DOHH2 (cell line): ENCODE measurements around the gene PCDHGA4.

Experiments
- EZH2phosphoT487 ChIP-seq: fragments of 200-600 bp; sonication (generic); IDR thresholded peaks from 2 replicates; pipeline ENCODE4 v1.6.1; 2017; ENCODE audit warnings: borderline replicate concordance, mild to moderate bottlenecking, antibody characterized with exemption, low read length, moderate library complexity, mixed read lengths
- TF ChIP-seq, protein P1 (sequence below): fragments of 200-600 bp; sonication (generic); IDR thresholded peaks from one replicate; pipeline ENCODE4 v1.5.1; 2014; ENCODE audit warnings: antibody characterized with exemption, mild to moderate bottlenecking, low read depth, low read length; ENCODE audit not compliant: poor library complexity, severe bottlenecking

DNA sequence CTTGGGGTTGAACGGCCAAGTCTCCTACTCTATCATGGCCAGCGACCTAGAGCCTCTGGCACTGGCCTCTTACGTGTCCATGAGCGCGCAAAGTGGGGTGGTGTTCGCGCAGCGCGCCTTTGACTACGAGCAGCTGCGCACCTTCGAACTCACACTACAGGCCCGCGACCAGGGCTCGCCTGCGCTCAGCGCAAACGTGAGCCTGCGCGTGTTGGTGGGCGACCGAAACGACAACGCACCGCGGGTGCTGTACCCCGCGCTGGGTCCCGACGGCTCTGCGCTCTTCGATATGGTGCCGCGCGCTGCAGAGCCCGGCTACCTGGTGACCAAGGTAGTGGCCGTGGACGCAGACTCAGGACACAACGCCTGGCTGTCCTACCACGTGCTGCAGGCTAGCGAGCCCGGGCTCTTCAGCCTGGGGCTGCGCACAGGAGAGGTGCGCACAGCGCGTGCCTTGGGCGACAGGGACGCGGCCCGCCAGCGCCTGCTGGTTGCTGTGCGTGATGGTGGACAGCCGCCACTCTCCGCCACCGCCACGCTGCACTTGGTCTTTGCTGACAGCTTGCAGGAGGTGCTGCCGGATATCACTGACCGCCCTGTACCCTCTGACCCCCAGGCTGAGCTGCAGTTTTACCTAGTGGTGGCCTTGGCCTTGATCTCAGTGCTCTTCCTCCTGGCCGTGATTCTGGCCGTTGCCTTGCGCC lies 44.9 kb downstream of the PCDHGA4 start:
- TF ChIP-seq, protein P1, sequence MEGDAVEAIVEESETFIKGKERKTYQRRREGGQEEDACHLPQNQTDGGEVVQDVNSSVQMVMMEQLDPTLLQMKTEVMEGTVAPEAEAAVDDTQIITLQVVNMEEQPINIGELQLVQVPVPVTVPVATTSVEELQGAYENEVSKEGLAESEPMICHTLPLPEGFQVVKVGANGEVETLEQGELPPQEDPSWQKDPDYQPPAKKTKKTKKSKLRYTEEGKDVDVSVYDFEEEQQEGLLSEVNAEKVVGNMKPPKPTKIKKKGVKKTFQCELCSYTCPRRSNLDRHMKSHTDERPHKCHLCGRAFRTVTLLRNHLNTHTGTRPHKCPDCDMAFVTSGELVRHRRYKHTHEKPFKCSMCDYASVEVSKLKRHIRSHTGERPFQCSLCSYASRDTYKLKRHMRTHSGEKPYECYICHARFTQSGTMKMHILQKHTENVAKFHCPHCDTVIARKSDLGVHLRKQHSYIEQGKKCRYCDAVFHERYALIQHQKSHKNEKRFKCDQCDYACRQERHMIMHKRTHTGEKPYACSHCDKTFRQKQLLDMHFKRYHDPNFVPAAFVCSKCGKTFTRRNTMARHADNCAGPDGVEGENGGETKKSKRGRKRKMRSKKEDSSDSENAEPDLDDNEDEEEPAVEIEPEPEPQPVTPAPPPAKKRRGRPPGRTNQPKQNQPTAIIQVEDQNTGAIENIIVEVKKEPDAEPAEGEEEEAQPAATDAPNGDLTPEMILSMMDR, result no peak
- no peak for TF ChIP-seq EZH2phosphoT487
